ENCODE results near the gene NANS. TPM values are rescaled to one million over a fixed set of nuclear protein-coding genes. Genes with fewer than 3 reads are reported as not detected.

The NANS gene
- total RNA-seq, 4 donors from 2014 or later, result 29.0 to 64.7 (median 34.2) TPM

GRCh38 chr9:98009936-98010335, 46.6 kb upstream of the NANS start:
- in situ Hi-C loops (cut with MboI; ENCODE audit: low sequenced_read_pairs in 4 of 4) (loop anchor here in 1 of 4 donors (25.0 kb wide), 1 partner anchor 323 kb away; the partner anchor contains the start of gene XPA), intact Hi-C loops (cut with DNase I; ENCODE audit: low total_unique reads) (no loop called here)
- no peaks in the 10 kb centered on the region for H3K27me3 ChIP-seq
- H3K9me3 ChIP-seq, result no peaks in the 10 kb centered on the region
- peaks cover 8 to 25% of the 10 kb centered on the region in 2 donors for H3K4me1 ChIP-seq
- peak; percentile 39 to 55 for ATAC-seq
- no peak for DNase-seq
- H3K27ac ChIP-seq, result peak overlapping the region in 3 of 4 donors; percentile 42 to 53 (median 47)
- no peak overlapping the region for H3K4me3 ChIP-seq
- H3K36me3 ChIP-seq, result peaks cover 5 to 77% of the 10 kb centered on the region in 2 donors
- TF ChIP-seq, protein P1, sequence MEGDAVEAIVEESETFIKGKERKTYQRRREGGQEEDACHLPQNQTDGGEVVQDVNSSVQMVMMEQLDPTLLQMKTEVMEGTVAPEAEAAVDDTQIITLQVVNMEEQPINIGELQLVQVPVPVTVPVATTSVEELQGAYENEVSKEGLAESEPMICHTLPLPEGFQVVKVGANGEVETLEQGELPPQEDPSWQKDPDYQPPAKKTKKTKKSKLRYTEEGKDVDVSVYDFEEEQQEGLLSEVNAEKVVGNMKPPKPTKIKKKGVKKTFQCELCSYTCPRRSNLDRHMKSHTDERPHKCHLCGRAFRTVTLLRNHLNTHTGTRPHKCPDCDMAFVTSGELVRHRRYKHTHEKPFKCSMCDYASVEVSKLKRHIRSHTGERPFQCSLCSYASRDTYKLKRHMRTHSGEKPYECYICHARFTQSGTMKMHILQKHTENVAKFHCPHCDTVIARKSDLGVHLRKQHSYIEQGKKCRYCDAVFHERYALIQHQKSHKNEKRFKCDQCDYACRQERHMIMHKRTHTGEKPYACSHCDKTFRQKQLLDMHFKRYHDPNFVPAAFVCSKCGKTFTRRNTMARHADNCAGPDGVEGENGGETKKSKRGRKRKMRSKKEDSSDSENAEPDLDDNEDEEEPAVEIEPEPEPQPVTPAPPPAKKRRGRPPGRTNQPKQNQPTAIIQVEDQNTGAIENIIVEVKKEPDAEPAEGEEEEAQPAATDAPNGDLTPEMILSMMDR (IDR thresholded peaks at IDR 0.05 in 4 of 5, conservative IDR thresholded peaks at IDR 0.05 in 1 of 5), result no peak
- TF ChIP-seq POLR2A (IDR thresholded peaks at IDR 0.05), result no peak

DNA sequence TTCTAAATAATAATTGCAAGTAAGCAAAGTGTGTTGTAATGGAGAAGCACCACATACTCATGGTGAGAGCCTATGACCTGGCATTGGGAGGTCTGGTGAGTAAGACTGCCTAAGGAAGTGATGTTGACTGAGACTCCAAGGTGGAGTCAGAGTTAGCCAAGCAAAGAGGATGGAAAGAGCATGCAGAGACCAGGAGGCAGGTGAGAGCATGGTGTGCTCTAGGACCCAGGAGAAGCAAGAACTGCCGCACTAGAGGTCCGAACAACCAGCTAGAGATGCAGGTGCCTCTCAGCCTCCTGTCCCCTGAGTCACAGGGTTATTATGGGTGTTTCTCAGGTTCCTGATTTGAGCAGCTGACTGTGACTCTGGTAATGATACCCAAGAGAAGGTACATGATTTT, 46.1 kb upstream of the NANS start:
- in situ Hi-C loops (cut with MboI; ENCODE audit: low sequenced_read_pairs in 4 of 4) (loop anchor here in 1 of 4 donors (25.0 kb wide), 1 partner anchor 323 kb away; the partner anchor contains the start of gene XPA), intact Hi-C loops (cut with DNase I; ENCODE audit: low total_unique reads) (no loop called here)
- Histone ChIP-seq H3K4me3 (no peak overlapping the region), H3K36me3 (peaks cover 5 to 77% of the 10 kb centered on the region in 2 donors), H3K4me1 (peaks cover 8 to 25% of the 10 kb centered on the region in 2 donors), H3K9me3 (no peaks in the 10 kb centered on the region), H3K27ac (peak overlapping the region; percentile 27 to 53 (median 42)), H3K27me3 (no peaks in the 10 kb centered on the region)
- ATAC-seq, result peak; percentile 88 to 96
- DNase-seq, result peak; percentile 45 to 70
- TF ChIP-seq POLR2A (IDR thresholded peaks at IDR 0.05), result no peak
- TF ChIP-seq, protein P1 (IDR thresholded peaks at IDR 0.05 in 4 of 5, conservative IDR thresholded peaks at IDR 0.05 in 1 of 5), result no peak

DNA sequence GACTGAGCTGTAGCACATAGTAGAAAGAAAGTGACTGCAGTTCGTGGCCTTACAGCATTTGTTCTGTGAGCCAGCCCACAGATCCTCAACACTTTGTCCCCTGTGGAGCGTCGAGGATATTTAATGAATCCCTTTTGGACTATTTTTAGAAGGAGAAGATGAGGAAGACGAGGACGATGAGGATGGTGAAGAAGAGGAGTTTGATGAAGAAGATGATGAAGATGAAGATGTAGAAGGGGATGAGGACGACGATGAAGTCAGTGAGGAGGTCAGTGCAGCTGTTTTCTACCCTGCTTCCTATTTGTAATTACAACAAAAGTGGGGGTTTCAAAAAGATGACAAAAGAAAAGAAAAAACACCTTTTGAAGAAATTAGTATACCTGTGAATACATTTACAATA, 45.4 kb upstream of the NANS start:
- Histone ChIP-seq H3K36me3 (peaks cover 5 to 77% of the 10 kb centered on the region in 2 donors), H3K27ac (peak overlapping the region; percentile 27 to 53 (median 42)), H3K4me1 (peaks cover 8 to 25% of the 10 kb centered on the region in 2 donors), H3K9me3 (no peaks in the 10 kb centered on the region), H3K4me3 (no peak overlapping the region), H3K27me3 (no peaks in the 10 kb centered on the region)
- intact Hi-C loops (cut with DNase I; ENCODE audit: low total_unique reads) (no loop called here), in situ Hi-C loops (cut with MboI; ENCODE audit: low sequenced_read_pairs in 4 of 4) (loop anchor here in 1 of 4 donors (25.0 kb wide), 1 partner anchor 324 kb away; the partner anchor contains the start of gene XPA)
- ATAC-seq, result no peak
- TF ChIP-seq POLR2A (IDR thresholded peaks at IDR 0.05), result no peak
- TF ChIP-seq, protein P1 (IDR thresholded peaks at IDR 0.05 in 4 of 5, conservative IDR thresholded peaks at IDR 0.05 in 1 of 5), result no peak
- no peak for DNase-seq

- DNase-seq (no peak), ATAC-seq (no peak)
- peaks cover 31 to 39% of the 10 kb centered on the region in 2 donors for H3K4me1 ChIP-seq
- H3K27me3 ChIP-seq, result no peaks in the 10 kb centered on the region
- TF ChIP-seq, protein P1 (IDR thresholded peaks at IDR 0.05 in 4 of 5, conservative IDR thresholded peaks at IDR 0.05 in 1 of 5), result no peak
- no peak for TF ChIP-seq POLR2A (IDR thresholded peaks at IDR 0.05)
- H3K36me3 ChIP-seq, result peaks cover 0 to 53% of the 10 kb centered on the region in 2 donors
- H3K9me3 ChIP-seq, result no peaks in the 10 kb centered on the region
- intact Hi-C loops (cut with DNase I; ENCODE audit: low total_unique reads), result no loop called here
- in situ Hi-C loops (cut with MboI; ENCODE audit: low sequenced_read_pairs in 4 of 4), result loop anchor here in 1 of 4 donors (25.0 kb wide), 1 partner anchor 329 kb away; the partner anchor contains the start of gene XPA
- no peak overlapping the region for H3K27ac ChIP-seq
- no peak overlapping the region for H3K4me3 ChIP-seq
Measured at GRCh38 chr9:98016137-98016680, 40.3 kb upstream of the NANS start.
